Dedifferentiated amniotic fluid mesenchymal stem cell (primary cell): ENCODE results near the gene WDR47.
"Not testable (repeated sequence)": the region's sequence is repeated elsewhere in the genome, so short reads cannot be mapped to it uniquely, and the experiment has no call there.

Experiments
- DNase-seq: peaks from one replicate; pipeline ENCODE4 v3.0.0-alpha.2; 2016; ENCODE audit errors: extremely low spot score

Gene WDR47

DNA sequence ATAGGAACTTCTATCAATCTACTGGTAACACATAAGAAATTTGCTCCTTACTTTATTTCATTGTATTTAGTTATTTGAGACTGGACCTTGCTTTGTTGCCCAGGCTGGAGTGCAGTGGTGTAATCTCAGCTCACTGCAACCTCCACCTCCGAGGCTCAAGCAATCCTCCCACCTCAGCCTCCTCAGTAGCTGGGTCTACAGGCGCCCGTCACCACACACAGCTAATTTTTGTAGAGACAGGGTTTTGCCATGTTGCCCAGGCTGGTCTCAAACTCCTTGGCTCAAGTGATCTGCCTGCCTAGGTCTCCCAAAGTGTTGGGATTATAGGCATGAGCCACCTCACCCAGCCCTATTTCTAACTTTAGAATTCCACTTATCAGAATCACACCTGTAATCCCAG lies 10.2 kb upstream of the WDR47 start:
- not testable (repeated sequence) for DNase-seq

DNA sequence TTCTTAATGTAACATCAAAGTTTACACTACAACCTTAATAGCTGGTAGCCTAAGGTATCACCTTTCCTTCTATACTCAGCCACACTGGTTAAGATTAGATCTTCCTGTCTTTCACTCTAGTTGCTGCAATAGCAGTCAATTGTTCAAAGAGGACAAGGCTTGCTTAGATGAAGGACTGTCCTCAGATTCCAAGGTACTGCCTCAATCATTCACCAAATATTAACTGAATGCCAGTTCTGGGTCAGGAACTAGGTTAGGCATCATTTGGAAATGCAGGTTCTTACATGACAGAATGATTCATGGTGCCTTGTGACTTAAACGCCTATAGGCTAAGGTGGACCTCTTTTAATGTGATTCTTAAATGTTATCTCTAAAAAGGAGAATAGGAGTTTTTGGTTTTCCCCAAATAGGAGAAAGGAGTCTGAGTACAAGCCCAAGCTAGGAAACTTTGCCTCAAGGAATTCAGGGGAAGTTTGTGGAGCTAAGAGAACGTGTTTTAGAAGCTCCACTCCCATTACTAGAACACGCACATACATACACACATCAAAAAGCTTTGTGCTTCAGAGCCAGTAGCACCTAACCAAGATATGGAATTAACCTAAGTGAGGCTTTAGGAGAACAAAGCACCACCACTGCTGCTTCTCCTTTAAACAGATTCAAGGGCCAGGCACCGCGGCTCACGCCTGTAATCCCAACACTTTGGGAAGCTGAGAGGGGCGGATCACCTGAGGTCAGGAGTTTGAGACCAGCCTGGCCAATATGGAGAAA lies 8.5 kb upstream of the WDR47 start:
- no peak for DNase-seq

DNA sequence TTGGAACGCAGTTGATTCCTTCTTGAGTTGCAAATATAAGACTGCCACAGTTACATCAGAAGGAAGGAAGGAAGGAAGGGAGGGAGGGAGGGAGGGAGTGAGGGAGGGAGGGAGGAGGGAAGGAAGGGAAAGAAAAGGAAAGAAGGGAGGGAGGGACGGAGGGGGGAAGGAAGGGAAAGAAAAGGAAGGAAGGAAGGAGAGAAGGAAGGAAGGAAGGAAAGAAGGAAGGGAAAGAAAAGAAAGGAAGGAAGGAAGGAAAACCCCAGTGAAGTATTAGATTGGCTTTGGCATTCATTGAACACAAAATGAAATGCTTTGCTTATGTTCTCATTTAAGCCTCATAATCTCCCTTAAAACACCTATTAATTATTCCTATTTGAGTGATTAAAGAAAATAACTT lies 6.4 kb upstream of the WDR47 start:
- DNase-seq = no peak

DNA sequence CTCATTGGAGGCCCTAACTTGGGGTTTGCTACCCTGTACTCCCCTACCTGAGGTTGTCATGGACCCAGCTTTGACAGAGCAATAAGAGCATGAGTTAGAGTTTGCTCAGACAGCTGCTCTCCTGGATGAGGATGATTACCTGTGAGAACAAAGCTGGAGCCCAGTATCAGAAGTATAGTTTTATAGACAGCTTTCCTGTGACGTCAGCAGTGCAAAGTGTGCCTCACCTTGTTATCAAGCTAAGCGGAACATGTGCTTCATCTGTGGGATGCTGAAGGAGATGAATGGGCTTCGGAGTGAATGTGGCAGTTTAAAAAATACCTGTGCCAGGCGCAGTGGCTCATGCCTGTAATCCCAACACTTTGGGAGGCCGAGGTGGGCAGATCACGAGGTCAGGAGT lies 5.4 kb upstream of the WDR47 start:
- DNase-seq = no peak

DNA sequence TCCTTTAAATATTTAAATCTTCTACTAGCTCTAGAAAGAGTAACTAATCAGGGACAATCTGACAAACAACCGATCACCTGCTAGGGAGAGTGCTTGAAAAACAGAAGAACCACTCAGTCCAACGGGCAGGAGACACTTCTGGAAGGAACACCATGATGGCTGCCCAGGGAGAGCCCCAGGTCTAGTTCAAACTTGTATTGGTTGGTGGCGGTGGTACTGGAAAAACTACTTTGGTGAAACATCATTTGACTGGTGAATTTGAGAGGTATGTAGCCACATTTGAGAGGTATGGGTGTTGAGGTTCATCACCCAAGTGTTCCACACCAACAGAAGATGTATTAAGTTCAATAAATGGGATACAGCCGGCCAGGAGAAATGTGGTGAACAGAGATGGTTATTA lies 4.8 kb upstream of the WDR47 start:
- no peak for DNase-seq

DNA sequence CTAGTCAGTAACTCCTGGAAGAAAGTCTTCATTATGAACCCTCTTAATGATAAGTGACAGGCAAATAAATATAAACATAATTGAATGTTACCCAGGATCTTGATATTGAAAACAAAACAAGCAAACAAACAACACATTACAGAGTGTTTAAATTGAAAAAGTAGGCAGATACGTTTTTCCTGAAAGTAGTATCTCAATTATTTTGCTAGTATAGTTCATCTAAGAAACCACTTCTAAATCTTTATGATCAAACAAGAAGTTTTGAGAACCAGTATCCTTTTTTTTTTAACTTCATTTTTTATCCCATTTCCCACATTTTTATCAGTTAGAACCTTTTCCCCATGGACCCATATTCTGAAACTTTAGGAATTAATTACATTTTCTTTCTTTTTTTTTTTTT lies 3.7 kb upstream of the WDR47 start:
- no peak for DNase-seq

DNA sequence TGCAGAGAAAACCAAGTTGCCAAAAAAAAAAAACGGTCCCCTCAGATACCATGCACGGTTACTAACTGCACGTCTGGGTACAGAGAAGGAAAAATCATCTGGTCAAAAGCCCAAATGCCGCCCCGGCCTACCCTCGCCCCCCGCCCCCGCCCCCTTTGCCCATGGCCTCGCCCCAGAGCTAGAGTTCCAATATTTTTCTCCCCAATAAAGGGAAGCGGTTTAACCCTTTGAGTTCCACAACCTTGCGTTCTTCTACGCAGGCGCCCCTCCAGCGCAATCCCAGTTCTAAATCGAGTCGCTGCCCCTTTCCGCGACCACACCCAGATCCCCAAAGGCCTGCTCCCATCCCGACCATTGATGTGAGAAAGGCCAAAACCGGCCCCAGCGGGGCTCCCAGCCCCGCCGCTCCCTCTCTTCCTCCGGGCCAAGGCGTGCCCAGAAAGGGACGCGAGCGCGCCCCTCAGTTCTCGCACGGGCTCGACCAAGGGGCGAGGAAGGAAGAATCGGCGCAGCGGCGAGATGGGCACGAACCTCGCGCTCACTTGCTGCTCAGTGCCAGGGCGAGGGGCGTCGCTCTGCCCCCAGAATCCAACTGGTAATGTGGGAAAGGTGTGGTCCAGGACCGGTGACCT lies 797 bp downstream of the WDR47 start:
- peak; percentile 17 for DNase-seq

DNA sequence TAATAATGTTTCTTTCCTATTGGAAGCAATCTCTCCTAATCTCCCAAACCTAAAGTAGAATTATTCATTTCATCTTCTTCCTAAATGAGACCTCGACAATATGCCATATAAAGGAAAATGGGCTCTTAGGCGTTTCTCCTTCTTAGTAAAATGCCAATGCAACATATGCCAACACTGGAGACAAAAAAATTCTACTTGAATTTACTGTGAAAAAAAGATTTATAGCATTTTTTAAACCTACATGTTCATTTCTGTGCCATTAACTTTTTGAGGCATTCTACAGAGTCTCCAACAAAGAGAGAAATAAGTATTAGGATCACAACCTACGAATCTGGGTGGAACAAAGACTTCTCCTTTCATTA lies 1.3 kb downstream of the WDR47 start:
- DNase-seq = no peak

DNA sequence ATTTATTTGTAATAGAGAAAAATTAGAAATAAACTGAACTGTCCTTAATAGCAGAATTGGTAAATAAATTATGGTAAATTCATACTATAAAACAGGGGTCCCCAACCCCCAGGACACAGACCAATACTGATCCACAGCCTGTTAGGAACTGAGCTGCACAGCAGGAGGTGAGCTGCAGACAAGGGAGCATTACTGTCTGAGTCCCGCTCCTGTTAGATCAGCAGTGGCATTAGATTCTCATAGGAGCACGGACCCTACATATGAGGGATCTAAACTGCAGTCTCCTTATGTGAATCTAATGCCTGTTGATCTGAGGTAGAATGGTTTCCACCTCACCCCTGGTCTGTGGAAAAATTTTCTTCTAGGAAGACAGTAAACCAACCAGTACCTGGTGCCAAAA lies 7.5 kb downstream of the WDR47 start:
- DNase-seq = no peak

DNA sequence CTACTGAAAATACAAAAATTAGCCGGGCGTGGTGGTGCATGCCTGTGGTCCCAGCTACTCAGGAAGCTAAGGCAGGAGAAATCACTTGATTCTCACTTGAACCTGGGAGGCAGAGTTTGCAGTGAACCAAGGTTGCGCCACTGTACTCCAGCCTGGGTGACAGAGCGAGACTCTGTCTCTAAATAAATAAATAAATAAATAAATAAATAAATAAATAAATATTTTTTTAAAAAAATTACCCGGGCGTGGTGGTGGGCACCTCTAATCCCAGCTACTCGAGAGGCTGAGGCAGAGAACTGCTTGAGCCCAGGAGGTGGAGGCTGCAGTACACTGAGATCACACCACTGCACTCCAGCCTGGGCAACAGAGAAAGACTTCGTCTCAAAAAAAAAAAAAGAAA lies 12.4 kb downstream of the WDR47 start:
- not testable (repeated sequence) for DNase-seq

DNA sequence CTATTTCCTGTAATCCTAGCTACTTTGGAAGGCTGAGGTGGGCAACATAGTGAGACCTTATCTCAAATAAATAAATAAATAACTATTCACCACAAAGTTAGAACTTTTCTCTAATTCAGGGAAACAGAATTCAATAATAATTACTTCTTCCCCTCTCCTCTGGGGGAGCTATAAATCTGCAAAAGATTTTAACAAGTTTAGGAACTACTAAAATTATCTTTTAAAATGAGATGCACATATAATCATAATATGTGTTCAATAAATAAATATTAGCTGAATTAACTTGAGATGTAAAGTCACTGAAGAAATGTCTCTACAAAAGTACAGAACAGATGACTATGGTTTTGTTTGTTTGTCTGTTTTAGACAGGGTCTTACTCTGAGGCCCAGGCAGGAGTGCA lies 14.1 kb downstream of the WDR47 start:
- DNase-seq = no peak

DNA sequence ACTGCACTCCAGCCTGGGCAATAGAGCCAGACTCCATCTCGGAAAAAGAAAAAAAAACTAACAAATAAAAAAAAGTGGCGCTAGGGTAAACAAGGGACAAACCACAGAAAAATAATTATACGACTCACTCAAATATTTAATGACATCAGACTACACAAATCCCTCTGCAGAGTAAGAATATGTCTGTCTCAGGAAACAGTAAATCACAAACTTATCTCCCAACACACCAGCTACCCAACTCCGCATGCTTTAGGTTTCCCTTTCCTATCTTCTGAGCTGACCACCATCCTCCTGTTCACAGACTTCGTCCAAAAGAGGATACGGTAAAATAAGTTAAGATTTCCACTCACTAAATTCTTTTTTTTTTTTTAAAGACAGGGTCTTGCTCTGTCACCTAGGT lies 16.2 kb downstream of the WDR47 start:
- no peak for DNase-seq

DNA sequence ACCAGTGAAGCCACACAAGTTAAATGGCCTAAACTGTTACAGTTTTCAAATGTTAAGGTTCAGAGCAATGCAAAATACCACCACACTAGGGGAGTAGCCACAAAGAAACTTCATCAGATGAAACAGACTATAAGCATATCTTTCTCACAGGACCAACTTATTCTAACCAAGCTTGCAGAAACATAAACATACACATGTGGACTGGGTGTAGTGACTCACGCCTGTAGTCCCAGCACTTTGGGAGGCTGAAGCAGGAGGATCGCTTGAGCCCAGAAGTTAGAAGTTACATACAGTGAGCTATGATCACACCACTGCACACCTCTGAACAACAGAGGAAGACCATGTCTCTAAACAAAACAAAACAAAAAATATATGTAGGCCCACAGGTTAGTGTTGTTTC lies 17.3 kb downstream of the WDR47 start:
- DNase-seq = no peak

DNA sequence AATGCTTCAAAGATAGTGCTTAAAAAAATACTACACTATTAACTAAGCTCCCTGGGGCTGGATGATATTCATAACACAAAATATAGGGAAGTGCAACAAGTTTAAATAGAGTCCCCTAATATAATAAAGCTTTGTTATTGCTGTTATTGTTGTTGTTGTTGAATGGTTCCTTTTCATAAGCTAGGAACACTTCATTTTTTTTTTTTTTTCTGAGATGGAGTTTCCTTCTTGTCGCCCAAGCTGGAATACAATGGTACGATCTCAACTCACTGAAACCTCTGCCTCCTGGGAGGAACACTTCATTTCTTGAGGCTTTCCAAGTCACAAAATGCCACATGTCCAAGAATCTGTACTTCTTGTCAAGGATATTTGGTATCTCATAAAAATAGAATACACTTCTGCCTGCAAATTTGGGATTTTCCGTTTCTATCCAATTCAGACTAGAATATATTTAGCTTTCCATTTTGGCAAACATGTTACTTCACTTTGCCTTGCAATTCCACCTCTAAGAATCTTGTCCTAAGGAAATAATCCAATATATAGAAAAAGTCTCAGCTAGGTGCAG lies 21.1 kb downstream of the WDR47 start:
- no peak for DNase-seq

DNA sequence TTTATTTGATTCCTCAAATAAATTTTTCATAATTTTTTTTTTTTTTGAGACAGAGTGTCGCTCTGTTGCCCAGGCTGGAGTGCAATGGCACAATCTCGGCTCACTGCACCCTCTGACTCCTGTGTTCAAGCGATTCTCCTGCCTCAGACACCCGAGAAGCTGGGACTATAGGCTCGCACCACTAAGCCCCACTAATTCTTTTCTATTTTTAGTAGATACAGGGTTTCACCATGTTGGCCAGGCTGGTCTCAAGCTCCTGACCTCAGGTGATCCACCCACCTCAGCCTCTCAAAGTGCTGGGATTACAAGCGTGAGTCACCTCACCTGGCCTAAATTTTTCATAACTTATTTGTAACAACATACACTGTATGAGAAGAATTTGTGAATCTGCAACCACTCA lies 24.2 kb downstream of the WDR47 start:
- not testable (repeated sequence) for DNase-seq

DNA sequence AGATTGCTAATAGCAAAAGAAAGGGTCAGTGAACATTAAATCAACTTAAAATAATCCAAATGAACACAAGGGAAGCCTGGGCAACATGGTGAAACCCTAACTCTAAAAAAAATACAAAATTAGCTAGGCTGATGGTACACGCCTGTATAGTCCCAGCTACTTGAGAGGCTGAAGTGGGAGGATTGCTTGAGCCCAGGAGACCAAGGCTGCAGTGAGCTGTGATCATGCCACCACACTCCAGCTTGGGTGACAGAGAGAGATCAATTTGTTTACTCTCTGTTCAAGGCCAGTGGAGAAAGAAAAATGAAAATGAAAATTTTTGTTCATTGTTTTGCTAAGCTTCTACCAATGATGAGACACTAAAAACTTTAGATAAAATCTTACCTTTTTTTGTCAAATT lies 24.8 kb downstream of the WDR47 start:
- no peak for DNase-seq

DNA sequence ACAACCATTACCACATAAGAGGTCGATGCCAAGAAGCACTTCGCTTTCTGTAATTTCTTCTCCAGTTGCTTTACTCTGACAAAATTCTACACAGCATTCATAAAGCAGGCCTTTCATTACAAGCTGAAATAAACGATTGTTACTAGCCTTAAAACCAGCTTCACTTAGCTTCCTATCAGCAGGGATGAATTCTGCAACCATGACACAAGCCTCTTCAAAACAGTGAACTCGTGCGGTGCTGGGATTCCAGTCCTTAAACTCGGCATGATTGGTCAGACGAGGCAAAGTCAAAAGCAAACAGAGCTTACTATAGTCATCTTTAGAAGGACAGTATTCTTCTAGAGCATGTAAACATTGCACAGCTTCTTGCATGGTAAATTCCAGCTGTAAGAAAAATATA lies 30.6 kb downstream of the WDR47 start:
- no peak for DNase-seq

DNA sequence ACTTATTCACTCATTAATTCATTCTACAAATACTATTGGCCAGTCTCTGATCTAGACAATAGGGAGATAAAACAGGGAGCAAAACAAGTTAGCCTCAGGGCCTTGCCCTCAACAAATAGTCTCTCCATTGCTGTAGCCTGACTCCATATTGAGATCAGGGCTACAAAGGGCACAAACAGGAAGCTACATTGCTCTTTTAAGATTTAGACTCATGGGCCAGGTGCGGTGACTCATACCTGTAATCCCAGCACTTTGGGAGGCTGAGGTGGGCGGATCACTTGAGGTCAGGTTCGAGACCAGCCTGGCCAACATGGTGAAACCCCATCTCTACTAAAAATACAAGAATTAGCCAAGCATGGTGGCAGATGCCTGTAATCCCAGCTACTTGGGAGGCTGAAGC lies 45.3 kb downstream of the WDR47 start:
- not testable (repeated sequence) for DNase-seq

DNA sequence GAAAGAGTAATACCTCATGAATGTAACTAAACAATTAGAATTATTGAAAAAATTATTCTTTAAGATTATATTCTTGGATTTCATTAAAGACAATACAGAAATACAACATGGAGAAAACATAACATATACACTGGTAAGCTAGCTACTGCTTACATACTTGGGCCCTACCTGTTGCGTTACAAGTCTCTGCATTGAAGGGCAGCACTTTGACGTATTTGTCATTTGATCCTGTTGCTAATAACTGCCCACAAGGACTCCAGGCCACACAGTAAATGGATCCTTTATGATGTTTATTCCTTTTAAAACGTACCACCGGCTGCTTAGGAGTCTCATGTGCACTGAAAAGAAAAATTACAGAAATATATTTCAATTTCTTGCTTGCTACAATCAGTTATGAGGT lies 58.8 kb downstream of the WDR47 start:
- DNase-seq = no peak

DNA sequence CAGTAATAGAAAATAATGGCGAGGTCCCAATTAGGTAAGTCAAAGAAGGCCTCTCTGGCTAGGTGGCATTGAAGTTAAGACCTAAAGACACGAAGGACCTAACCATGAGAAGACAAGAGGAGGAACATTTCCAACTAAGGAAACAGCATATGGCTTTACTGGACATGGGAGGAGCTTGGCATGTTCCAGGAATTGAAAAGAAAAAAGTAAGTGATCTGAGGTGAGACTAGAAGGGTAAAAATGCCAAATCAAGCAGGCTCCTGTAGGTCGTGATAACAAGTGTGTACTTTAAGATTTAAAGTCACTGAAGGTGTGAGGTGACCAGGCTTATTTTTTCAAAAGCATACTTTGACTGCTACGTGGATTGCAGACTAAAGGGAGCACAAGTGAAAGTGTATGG lies 65.2 kb downstream of the WDR47 start:
- DNase-seq = no peak

DNA sequence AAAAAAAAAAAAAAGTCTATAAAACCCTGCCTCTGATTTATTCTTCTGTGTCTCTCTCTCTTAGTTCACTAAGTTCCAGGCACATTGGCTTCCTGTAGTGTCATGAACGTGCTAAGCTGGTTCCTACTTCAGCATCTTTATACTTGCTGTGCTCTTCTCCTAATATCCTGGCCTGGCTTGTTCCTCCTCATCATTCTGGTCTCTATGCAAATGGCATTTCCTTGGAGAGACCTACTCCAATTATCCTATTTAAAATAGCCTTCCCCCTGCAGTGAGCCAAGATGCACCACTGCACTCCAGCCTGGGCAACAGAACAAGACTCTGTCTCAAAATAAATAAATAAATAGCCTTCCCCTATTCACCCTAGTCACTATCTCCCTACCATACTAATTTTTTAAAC lies 69.0 kb downstream of the WDR47 start:
- no peak for DNase-seq

DNA sequence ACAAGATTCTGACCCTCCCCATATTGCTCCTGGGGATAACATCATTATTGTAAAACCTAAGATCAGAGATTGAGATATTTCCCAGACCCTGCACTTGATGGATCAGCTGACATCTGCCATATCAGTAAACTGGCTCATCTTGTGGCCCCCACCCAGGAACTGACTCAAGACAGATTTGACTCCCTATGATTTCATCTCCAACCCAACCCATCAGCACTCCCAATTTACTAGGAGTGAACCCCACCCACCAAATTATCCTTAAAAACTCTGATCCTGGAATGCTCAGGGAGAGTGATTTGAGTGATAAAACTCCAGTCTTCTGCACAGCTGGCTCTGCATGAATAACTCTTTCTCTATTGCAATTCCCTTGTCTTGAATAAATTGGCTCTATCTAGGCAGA lies 72.6 kb downstream of the WDR47 start:
- no peak for DNase-seq

DNA sequence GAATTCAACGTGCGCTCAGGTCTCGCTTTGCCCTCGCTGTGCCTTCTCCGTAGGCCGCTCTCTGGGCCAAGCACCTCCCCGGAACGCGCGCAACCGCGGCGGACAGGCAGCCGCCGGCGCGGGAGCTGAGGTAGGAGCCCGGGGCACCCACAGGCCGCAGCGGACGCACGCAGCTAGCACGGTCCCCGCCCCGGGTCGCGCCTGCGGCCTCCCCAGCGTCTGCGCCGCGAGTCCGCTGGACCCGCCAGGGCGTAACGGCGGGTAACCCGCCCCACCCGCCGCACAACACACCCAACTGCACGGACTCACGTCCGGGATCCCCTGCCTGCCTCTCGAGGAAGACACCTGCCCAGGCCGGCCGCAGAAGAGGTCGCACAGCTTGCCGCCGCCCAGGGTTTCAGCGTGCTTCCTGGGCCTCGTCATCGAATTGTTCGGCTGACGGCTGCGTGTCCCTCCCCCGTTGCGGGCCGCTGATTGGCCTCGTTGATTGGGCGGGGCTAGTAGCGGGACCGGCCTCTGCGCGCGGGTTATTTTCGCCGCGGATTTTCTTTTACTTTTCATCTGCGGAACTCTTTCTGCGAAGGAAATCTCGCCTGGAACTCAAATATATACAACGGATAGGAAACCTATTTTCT lies 78.7 kb downstream of the WDR47 start, which contains the start of gene CLCC1:
Gene CLCC1, minus strand, starts transcription at position 433 of the 635 bp plus-strand sequence. CDS start 13,047 bp downstream, outside the sequence.
- peak; percentile 90 for DNase-seq
